OCI-M2 (cell line): Measurements from ENCODE around the gene RANGRF.

Experiments used
- DNase-seq: peaks from one replicate; lab custom pipeline; 2025; ENCODE audit not compliant: unreplicated experiment; lab: John Stamatoyannopoulos, UW

Gene RANGRF

GRCh38 chr17:8273884-8274444, 14.5 kb upstream of the RANGRF start:
- no peak for DNase-seq

- no peak for DNase-seq
These were observed 13.7 kb upstream of the RANGRF start for GRCh38 chr17:8274816-8275215.

- no peak for DNase-seq
These were observed 12.8 kb upstream of the RANGRF start for GRCh38 chr17:8275421-8276290.

- DNase-seq = no peak
These were observed 11.2 kb upstream of the RANGRF start for GRCh38 chr17:8277317-8277716.

DNA sequence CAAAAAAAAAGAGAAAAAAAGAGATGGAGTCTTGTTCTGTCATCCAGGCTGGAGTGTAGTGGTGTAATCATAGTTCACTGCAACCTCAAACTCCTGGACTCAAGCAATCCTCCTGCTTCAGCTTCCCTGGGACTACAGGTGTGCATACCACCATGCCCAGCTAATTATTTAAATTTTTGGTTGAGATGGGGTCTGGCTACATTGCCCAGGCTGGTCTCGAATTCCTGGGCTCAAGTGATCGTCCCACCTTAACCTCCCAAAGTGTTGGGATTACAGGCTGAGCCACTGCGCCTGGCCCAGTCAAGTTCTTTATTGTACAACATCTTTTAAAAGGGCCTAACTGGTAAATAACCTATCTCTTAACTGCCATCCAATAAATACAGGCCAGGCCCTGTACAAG, 6.1 kb upstream of the RANGRF start:
- no peak for DNase-seq

- no peak for DNase-seq
These were observed 5.1 kb upstream of the RANGRF start for GRCh38 chr17:8283356-8283755.

- no peak for DNase-seq
These were observed 4.3 kb upstream of the RANGRF start for GRCh38 chr17:8284126-8284525.

DNA sequence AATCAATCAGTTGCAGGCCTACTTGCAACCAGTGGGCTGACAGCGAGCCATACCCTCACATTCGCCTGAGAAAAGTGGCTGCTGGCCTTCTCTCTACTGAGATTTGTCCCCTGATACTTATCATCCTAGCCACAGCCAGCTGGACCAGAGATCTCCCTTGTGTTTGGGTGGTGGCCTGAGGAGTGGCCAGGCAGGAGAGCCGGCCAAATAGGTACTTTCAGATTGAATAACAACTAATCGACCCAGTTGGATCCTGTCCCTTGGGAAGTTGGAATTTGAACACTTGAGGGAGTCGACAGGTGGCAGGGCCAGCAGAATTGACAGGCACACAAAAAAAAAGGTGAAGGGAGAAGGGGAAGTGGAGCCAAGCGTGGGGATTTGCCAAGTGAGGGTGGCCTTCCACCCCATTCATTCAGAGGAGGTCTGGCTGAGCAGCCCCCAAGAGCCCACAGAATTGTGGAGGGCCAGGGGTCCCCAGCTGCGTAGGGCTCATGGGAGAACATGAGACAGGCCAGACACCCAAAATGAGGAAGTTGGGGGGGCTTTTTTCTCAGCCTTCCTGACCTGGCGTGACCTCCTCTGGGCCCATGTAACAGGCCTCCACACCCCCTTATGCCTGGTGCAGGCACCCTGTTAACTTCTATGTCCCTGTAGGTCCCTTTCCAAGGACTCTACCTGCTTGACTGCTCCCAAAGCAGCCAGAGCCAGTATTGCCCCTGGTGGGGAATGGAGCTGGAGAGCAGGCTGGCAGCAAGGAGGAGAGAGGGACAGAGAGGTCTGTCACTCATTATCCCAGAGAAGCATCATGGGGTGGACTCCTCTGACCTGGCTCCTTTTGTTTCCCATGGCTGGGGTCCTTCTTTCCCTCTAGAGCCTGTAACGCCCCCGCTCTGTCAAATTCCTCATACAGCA, 2.9 kb upstream of the RANGRF start:
- no peak for DNase-seq

DNA sequence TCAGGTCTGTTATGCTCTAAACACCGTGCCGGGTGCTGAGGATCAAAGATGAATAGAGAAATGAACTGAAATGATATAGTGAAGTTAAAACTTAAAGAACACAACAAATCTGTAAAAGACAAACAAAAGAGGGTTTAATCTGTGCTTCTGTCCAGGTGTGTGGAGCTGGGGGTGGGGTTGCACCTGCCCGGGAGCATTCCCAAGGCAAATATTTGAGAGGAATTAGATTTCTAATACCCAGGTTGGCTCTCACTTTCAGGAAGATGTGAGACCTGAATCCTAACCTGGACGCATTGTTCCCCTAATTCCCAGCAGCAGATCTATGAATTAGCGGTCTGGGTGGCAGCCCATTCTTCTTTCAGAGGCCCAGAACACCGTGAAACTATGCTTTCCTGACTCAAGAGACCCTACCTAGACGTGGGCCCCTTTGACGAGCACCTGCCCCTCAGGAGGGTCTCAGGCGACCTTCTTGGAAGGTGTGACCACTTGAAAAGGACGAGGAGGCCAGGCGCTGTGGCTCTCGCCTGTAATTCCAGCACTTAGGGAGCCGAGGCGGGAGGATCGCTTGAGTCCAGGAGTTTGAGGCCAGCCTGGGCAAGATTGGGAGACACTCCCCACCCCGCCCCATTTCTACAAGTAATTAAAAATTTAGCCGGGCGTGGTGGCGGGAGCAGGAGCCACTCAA, 677 bp upstream of the RANGRF start:
- DNase-seq = no peak

- no peak for DNase-seq
These were observed 580 bp downstream of the RANGRF start for GRCh38 chr17:8289103-8289397.

DNA sequence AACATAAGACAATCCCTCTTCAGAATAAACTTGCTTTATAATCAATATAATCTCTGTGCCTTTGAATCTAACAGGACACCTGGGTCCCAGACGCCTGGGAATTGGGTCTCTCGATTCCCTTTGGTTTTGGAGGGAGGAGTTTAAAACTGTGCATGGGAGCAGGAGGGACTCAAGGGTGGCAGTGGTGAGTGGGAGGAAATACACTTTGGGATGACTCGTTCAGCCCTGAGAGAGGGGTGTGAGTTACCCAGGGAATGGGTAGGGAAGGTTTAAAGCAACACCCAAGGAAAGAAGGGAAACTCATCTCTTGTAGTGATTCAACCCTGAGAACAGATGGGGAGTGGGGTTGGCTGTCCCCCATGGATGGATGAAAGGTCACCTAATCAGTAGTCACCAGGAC, 1.6 kb downstream of the RANGRF start:
- DNase-seq = no peak

DNA sequence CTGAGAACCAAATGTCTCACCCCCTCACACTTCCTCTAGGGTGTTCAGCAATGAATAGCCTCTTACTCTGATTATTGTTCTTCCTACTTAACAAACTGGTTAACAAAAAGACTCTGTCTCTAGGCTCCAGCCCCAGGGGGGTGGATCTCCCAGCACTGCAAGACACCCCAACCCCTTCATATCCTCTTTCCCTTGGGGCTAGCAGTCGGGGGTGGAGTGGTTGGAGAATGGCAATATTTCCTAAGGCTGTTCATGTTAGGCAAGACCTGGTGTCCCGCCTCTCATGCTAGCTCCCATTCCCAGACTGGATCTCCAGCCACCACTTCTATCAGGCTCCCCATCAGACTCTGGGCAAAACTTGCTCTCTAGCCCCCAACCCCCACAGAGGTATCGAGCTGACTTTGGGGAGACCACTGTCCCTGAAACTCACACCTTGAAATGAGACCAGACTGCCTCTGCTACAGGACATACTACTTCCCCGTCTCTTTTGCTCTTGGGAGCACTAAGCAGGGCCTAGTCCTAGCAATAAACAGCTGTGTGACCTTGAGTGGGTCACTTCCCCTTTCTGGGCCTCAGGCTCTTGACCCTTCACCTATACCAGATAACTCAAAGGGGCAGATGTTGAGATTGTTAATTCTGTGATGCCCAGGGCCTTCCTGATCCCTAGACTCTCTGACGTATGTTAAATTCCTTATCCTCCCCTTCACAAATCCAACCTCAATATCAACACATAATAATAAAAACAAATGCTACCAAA, 4.3 kb downstream of the RANGRF start:
- DNase-seq = no peak

DNA sequence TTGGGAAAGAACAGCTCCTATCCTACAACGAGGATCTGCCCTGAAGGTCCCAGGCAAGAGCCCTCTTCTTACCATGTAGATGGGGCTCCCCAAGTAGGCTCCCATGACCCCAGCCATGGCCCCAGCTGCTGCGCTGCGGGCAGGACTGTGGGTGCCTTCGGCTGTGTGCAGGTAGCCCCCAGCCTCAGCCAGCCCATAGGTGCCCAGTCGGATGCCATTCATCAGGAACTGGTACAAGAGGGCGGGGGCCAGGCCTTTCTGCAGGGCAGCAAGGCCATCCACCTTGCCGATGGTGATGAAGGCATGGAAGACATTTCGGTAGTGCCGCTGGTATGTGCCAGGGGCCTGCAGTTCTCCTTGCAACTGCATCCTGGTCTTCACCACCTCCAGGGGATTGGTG, 5.9 kb downstream of the RANGRF start:
- no peak for DNase-seq

DNA sequence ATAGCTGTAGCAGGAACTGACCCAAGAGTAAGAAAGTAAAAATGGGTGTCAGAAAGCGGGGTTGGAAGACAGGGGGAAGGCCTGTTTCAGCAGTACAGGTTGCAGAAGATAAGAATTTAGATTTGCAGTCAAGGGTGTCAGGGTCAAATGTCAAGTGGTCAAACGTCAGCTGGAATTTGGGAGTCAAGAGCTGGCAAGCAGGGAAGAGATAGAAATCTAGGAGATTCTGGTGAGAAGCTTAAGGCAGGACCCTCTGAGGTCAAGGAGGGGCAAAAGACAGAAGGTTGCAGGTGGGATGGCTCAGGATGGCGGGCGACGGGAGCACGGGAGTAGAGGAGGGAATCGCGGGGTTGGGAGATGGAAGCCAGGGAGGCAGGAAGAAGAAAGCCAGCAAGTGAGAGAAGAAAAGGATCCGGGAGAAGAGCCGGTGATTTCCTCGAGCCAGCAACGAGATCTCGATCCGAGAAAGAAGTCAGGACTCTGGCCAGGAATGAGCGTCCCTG, 6.4 kb downstream of the RANGRF start:
- no peak for DNase-seq

GRCh38 chr17:8300226-8300625, 11.8 kb downstream of the RANGRF start:
- no peak for DNase-seq

DNA sequence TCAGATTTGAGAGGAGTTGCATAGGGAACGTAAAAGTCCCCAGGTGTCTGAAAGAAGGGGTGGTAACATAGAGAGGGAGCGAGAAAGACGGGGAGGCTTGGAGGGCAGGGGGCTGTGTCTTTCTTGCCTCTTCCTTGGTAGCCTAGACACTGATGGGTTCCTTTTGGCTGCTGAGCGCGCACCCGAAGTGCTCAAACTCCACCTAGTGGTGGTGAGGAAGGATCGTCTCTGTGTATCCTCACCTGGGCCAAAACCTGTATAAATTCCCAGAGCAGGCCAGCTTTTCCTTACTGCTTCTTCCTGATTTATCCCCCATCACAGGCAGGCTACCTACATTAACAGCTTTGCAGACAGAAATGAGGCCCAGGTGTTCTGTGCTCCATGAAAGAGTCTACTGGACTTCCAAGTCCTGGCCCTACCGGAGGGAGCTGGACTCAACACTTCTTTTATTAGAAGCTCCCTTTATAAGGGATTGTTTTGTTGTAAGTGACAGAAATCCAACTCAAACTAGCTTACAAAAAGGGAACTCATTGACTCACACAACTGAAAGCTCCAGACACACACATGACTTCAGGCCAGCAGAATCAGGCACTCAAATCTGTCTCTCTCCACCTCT, 12.3 kb downstream of the RANGRF start:
- no peak for DNase-seq

DNA sequence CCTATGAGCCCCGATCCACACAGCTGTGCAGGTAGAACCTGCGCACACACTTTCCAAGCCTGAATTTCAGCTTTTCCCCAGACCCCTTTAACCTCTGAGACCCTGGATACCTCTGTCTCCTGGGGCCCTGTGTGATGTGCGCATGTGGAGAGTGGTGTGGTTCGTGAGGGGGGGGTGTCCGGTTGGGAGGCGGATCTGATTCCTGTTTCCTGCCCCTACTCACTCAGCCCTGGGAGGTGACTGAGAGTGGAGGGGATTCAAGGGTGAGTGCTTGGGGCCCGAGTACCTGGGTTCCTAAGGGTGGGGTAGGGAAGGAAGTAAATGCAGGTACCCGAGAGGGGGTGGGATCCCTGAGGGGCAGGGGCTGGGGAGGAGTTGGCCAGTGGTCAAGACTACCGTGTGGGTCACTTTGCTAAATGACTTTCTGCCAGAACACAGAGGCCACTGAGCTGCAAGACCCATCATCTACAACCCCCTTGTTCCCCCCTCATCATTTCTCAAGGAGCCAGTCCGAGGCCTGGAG, 22.2 kb downstream of the RANGRF start:
- DNase-seq = no peak

- no peak for DNase-seq
These were observed 22.8 kb downstream of the RANGRF start for GRCh38 chr17:8311131-8311790.

GRCh38 chr17:8312251-8312650, 23.8 kb downstream of the RANGRF start:
- no peak for DNase-seq
